Activated CD8-positive, alpha-beta T cell treated with anti-CD3 and anti-CD28 coated beads for 36 hours (primary cell): Measurements from ENCODE around the gene GATB. TPM values are rescaled to one million over a fixed set of nuclear protein-coding genes. Genes with fewer than 3 reads are reported as not detected.

Experiments
- ATAC-seq: fragments of 200-7000 bp; cut with Tn5 transposase; one replicate; pipeline ENCODE4 v1.10.0; 2021; ENCODE audit warnings: mild to moderate bottlenecking, moderate library complexity
- CTCF ChIA-PET: fragments of 350-600 bp; sonication (Branson Sonifier 250); formaldehyde crosslinking; loops from one replicate; lab custom pipeline; 2021; ENCODE audit warnings: antibody characterized with exemption; lab: Charles Lee
- POLR2A ChIA-PET: fragments of 350-600 bp; sonication (Branson Sonifier 250); formaldehyde crosslinking; loops from one replicate; lab custom pipeline; 2021; ENCODE audit warnings: antibody characterized with exemption; lab: Charles Lee
- DNase-seq: peaks from one replicate; pipeline ENCODE4 v3.0.0-alpha.2; 2020
- H3K27ac Mint-ChIP-seq: one replicate; pipeline ENCODE4 v1.8.0; 2021; ENCODE audit warnings: mild to moderate bottlenecking, mixed read lengths
- H3K27me3 Mint-ChIP-seq: one replicate; pipeline ENCODE4 v1.8.0; 2021; ENCODE audit warnings: mixed read lengths
- H3K36me3 Mint-ChIP-seq: one replicate; pipeline ENCODE4 v1.8.0; 2021; ENCODE audit warnings: low read depth, mixed read lengths
- H3K4me1 Mint-ChIP-seq: one replicate; pipeline ENCODE4 v1.8.0; 2021; ENCODE audit warnings: low read depth, mixed read lengths
- H3K4me3 Mint-ChIP-seq: one replicate; pipeline ENCODE4 v1.8.0; 2021; ENCODE audit warnings: mild to moderate bottlenecking, moderate library complexity, mixed read lengths
- H3K9me3 Mint-ChIP-seq: one replicate; pipeline ENCODE4 v1.8.0; 2021; ENCODE audit warnings: mixed read lengths
- intact Hi-C: fragments of 100-400 bp; cut with micrococcal nuclease; formaldehyde crosslinking; loops from one replicate; pipeline ENCODE4 v1.10.0; 2022
- total RNA-seq, 2 experiments: library from RNA; stranded (reverse); gene quantifications; one replicate each; pipeline ENCODE4 v1.2.3, GENCODE V29; 2021
- TF ChIP-seq, protein P1 (sequence below): fragments of 200-600 bp; IDR thresholded peaks from one replicate; pipeline ENCODE4 v1.8.0; 2022; ENCODE audit warnings: antibody characterized with exemption, mild to moderate bottlenecking

Gene GATB
- total RNA-seq, 2 experiments from 2014 or later: 19.1 to 22.3 TPM

DNA sequence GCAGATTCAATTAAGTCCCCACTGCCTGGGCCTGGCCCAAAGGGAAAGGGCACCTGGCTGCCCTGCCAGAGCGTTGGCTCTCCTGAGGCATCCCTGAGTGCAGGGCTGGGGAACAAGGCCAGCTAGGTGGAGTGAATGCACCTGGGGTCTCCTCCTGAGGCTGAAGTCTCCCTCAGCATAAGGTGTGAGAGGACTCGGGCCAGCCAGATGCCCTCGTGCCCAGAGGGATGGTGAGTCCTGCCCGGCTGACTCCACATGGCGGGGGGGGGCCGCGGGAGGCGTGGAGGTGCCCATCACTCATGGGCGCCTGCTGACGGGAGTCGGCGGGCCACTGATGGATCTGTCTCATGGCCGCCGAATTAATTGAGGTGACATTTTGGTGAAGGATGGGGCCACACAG, 87.8 kb downstream of the GATB start:
- Mint-ChIP-seq H3K36me3 (peaks cover 1% of the 10 kb centered on the region), H3K4me3 (no peak overlapping the region), H3K9me3 (no peaks in the 10 kb centered on the region), H3K27ac (no peak overlapping the region), H3K4me1 (no peaks in the 10 kb centered on the region), H3K27me3 (no peaks in the 10 kb centered on the region)
- POLR2A ChIA-PET: no interaction called here
- ATAC-seq: no peak
- no peak for DNase-seq
- CTCF ChIA-PET: no interaction called here
- TF ChIP-seq, protein P1, sequence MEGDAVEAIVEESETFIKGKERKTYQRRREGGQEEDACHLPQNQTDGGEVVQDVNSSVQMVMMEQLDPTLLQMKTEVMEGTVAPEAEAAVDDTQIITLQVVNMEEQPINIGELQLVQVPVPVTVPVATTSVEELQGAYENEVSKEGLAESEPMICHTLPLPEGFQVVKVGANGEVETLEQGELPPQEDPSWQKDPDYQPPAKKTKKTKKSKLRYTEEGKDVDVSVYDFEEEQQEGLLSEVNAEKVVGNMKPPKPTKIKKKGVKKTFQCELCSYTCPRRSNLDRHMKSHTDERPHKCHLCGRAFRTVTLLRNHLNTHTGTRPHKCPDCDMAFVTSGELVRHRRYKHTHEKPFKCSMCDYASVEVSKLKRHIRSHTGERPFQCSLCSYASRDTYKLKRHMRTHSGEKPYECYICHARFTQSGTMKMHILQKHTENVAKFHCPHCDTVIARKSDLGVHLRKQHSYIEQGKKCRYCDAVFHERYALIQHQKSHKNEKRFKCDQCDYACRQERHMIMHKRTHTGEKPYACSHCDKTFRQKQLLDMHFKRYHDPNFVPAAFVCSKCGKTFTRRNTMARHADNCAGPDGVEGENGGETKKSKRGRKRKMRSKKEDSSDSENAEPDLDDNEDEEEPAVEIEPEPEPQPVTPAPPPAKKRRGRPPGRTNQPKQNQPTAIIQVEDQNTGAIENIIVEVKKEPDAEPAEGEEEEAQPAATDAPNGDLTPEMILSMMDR: no peak
- intact Hi-C loops: no loop called here

DNA sequence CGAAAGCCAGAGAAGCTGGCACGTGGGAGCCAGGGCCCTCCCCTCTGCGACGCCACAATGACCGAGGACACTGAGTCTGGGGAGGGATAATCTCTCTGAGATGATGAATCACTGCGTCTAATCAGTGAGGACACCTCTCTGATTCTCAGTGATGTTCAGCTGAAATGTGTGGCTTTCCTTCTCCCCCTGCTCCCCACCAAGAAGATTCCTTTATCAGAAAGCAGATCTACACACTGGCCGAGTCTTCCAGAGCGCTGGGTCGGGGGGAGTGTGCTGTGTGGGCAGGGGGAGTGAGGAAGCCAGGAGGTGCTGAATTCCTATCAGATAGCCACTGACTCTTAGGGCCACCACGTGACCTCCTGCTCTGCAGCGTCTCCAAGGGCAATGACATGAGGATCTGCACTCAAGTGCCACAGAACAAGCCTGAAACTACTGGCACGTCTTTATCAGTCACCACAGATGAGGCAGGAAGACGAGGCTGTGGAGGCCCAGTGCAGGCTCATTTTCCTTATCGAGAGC, 89.2 kb downstream of the GATB start:
- Mint-ChIP-seq H3K4me3 (no peak overlapping the region), H3K27ac (no peak overlapping the region), H3K36me3 (no peaks in the 10 kb centered on the region), H3K27me3 (no peaks in the 10 kb centered on the region), H3K4me1 (no peaks in the 10 kb centered on the region), H3K9me3 (no peaks in the 10 kb centered on the region)
- CTCF ChIA-PET: no interaction called here
- TF ChIP-seq, protein P1: no peak
- POLR2A ChIA-PET: no interaction called here
- DNase-seq (no peak), ATAC-seq (no peak)
- intact Hi-C loops: no loop called here

DNA sequence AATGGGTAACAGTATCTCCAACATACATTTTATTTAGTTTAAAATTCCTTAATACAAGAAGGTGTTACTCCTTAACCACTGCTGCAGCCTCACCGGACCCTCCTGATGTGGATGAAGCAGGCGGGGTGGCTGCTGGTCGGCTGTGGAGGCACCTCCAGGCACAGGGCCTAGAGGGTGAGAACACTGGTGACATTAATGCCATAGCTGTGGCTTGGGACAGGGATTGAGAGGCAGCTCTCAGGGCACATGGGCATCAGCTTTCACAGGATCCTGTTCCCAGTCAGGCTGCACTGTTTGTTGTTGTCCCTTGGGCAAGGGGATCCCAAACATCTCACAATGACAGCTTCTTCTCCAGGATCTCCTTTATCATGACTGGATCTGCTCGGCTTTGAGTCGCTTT, 90.0 kb downstream of the GATB start:
- Mint-ChIP-seq H3K27ac (no peak overlapping the region), H3K27me3 (no peaks in the 10 kb centered on the region), H3K4me3 (no peak overlapping the region), H3K4me1 (no peaks in the 10 kb centered on the region), H3K9me3 (no peaks in the 10 kb centered on the region), H3K36me3 (no peaks in the 10 kb centered on the region)
- ATAC-seq (no peak), DNase-seq (no peak)
- ChIA-PET POLR2A (no interaction called here), CTCF (no interaction called here)
- intact Hi-C loops: no loop called here
- TF ChIP-seq, protein P1: no peak

GRCh38 chr4:151669990-151670389, 90.8 kb downstream of the GATB start:
- H3K27ac Mint-ChIP-seq: no peak overlapping the region
- no peaks in the 10 kb centered on the region for H3K27me3 Mint-ChIP-seq
- no peaks in the 10 kb centered on the region for H3K9me3 Mint-ChIP-seq
- POLR2A ChIA-PET: no interaction called here
- DNase-seq: no peak
- TF ChIP-seq, protein P1: no peak
- CTCF ChIA-PET: no interaction called here
- ATAC-seq: no peak
- no peaks in the 10 kb centered on the region for H3K36me3 Mint-ChIP-seq
- intact Hi-C loops: no loop called here
- no peak overlapping the region for H3K4me3 Mint-ChIP-seq
- H3K4me1 Mint-ChIP-seq: no peaks in the 10 kb centered on the region

DNA sequence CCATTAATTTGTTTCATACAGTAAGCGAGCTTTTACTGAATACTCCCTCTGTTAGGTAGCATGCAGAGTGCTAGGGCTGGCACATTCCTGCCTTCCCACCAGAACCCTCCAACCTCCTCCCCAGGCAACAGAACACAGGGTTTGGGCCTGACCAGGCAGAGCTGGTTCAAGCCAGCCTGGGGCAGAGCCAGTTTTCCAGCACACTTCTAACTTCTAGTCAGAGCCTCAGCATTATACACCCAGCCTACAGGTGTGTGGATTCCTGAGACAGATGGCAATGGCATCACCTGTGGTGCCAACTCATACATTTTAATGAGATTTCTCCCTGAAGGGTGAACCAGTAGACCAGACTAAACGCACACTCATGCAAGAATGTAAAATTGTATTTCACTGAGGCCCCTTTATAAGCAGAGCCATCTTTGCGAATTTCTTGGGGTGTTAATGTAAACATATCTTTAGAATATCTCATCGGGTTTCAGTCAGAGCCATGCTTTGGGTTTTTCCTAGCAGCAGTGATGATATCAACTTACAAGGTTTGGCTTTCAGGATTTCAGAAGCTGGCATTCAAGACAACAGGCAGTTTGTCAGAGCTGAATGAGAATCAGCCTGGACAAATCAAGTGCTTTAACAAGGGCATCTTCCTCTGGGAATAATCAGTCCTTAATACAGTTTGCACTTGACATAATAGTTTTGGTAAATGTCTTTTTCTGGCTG, 92.0 kb downstream of the GATB start:
- H3K27me3 Mint-ChIP-seq: no peaks in the 10 kb centered on the region
- H3K27ac Mint-ChIP-seq: no peak overlapping the region
- no peaks in the 10 kb centered on the region for H3K9me3 Mint-ChIP-seq
- H3K4me3 Mint-ChIP-seq: no peak overlapping the region
- TF ChIP-seq, protein P1: no peak
- ChIA-PET CTCF (no interaction called here), POLR2A (interaction anchor here (0.8 kb wide), 1 partner anchor 16 kb away, joined by 3 read pairs; no protein-coding TSS in a partner anchor)
- DNase-seq (no peak), ATAC-seq (no peak)
- H3K36me3 Mint-ChIP-seq: no peaks in the 10 kb centered on the region
- H3K4me1 Mint-ChIP-seq: no peaks in the 10 kb centered on the region
- intact Hi-C loops: no loop called here
